Tongue (tissue), 2 donors: ENCODE data around the gene FHAD1. TPM values are rescaled to one million over a fixed set of nuclear protein-coding genes. Genes with fewer than 3 reads are reported as not detected.

Experiments
- DNase-seq: peaks from one replicate; pipeline ENCODE4 v3.0.0-alpha.2; 2015
- total RNA-seq: library from RNA; depleted of rRNA; stranded (reverse); fragments of >200 nt; gene quantifications from one replicate; pipeline ENCODE4 v1.2.3, GENCODE V29; 2014

FHAD1 gene
- total RNA-seq, 1 donor from 2014 or later = 3.8 TPM

GRCh38 chr1:15400627-15401026 lies 153.6 kb downstream of the FHAD1 start:
- no peak for DNase-seq

GRCh38 chr1:15401391-15402055 lies 154.5 kb downstream of the FHAD1 start:
- DNase-seq = no peak

DNA sequence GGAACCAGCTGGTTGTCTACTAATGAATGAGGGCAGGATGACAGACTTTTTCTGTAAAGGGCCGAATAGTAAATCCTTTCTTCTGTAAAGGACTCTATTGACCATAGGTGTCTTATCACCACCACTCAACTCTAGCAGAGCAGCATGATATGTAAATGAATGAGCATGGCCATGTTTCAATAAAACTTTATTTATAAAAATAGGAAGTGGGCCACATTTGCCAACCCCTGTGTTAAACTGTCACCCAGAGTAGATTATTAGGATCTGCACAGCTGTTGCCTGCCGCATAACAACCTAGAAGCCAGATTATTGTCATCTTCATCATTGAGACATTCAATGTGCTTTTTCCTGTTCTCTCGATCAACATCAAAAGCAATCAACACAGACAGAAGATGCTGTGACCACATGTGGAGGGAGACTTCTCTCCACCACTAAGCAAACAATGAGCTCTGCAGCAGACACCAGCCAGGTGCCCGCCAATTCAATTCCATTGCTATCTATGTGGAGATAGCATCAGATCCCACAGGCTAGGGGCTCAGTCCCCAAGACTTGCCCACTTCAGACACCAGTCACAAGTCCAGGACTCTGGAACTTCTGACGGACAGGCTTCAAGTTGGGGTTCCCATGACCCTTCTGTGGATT lies 155.9 kb downstream of the FHAD1 start:
- DNase-seq = no peak

DNA sequence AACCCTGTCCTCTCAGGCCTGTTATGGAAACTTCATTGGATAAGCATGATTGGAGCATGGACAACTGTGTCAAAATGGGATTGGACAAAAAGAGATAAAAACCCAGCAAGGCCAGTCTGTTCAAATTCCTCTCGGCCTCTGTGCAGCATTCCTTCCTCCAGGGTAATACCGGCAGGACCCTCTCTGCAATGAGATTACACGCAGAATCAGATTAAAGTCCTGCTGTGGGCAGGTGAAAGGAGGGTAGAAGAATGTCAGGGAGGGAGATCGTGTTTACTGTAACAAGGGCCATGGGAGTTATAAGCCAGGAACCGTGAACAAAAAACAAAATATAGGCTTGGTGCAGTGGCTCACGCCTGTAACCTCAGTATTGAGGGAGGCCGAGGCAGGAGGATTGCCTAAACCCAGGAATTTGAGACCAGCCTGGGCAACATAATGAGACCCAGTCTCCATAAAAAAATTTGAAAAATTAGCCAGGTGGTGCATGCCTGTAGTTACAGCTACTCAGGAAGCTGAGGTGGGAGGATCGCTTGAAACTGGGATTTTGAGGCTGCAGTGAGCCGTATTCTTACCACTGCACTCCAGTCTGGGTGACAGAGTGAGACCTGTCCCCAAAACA lies 157.0 kb downstream of the FHAD1 start:
- DNase-seq = no peak

DNA sequence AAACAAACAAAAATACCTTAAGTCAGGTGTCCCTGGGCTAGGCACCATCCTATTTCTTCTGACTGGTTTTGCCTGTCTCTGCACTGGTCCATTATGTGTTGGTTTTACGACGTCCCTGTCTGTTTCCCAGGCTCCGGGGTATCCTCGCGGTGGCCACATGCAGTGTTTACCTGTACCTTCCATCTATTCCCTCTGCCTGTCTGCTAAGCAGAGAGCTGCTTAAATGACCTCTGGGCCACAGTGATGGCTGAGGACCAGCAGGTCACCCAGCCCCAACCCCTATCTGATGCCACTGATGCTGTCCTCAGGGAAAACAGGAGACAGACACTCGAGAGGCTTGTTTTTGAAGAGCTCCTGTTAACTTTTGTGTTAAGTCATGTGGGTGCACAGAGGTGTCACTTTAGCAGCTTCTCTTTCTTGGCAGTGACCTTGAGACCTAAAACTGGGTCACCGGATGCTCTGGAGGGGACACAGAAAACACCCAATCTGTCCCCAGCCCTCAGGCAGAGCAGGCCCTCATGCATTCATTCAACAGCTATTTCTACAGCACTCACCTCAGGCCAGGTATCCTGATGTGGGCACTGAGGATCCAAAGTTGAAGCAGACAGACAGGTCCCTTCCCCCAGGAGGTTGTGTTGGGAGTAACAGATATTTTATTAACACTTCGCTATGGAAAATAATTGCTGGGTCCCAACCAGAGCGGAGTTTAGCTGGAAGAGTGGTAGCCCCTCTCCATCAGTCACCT lies 158.3 kb downstream of the FHAD1 start:
- no peak for DNase-seq

DNA sequence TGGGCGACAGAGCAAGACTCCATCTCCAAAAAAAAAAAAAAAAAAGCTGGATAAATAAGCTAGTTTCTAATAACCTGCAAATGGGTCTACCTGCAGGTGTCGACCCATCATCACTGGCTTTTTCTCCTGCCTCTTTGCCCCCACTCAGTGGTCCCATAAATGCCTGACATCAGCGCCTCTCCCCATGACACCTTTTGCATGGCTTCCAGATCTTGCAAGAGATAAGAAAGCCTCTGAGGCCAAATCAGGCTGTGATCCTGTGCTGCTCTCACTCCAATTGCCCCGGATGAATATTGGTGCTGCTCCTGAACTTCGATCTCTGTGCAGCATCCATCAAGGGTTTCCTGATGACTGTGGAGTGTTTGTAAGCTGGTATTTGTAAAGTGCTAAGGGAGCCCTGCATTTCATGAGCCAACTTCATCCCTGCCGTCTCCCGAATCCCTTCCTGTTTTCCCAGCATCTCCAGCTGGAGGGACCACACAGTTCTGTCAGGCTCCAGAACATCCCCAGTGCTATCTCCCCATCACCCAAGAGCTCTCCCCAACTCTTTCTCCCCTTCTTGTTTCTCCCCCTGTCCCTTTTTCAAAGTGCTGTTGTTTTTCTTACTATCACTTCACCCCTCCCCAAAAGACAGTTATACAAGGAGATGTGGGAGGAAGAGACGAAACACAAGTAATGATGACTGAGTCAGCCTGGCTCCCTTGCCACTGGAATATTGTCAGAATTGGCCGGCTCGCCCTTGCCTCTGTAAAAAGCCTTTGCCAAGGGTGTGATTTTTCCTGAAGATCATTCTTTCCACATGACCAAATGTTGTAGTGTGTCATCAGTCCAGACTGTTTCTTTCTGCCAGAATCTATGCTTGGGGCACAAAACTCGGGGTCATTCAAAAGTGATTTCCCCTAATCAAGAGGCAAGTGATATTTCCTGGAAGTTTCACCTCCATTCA lies 159.9 kb downstream of the FHAD1 start:
- peak; percentile 43 for DNase-seq

DNA sequence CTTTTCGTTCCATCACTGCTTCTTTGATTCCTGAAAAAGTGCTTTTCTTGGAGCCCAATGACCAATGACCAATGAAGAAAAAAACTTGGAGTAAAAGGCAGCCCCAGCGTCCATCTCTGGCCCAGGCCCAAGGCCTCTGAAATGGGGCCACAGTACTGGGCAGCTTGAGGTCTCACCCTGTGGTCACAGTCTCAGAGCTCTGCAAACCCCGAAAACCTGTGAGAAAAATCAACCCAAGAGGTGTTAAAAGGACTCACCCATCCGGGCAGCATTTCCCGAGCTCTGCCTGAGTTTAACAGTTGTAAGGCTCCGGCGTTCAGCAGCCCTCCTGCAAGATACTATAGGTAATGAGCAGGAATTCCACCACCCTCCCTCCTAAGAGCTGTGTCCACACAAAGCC lies 160.6 kb downstream of the FHAD1 start:
- no peak for DNase-seq

GRCh38 chr1:15408890-15409387 lies 161.9 kb downstream of the FHAD1 start:
- no peak for DNase-seq

DNA sequence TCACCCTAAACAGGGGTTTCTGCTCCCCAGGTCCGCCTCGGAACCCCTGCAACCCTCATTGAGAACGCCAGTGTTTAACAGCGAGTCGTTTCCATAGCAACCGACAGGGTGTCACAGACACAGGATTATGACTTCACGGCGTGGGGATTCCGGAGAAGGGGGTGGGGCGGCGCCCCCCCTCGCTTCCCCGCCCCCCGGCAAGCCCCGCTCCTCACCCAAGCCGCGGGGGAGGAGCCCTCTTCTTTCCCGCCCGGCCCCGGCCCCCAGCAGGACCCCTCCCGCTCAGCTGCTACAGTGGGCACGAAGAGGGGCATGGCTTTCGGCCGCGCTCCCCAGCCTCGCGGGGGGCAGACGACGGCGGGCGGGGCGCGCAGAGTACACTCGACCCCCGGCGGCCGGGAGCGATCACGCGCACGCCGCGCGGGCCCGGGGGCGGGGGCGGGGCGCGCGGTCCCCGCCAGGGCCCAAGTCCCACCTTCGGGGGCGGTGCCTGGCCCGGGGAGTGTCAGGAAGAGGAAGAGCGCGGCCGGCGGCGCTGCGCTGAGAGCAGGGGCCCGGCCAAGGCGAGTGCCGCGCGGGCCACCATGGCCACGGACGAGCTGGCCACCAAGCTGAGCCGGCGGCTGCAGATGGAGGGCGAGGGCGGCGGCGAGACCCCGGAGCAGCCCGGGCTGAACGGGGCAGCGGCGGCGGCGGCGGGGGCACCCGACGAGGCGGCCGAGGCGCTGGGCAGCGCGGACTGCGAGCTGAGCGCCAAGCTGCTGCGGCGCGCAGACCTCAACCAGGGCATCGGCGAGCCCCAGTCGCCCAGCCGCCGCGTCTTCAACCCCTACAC lies 162.6 kb downstream of the FHAD1 start, which contains the start of gene EFHD2:
Gene EFHD2, plus strand, starts transcription at position 501 of the 835 bp plus-strand sequence. Its CDS starts 84 bp downstream, at position 585.
- peak; percentile 91 for DNase-seq

DNA sequence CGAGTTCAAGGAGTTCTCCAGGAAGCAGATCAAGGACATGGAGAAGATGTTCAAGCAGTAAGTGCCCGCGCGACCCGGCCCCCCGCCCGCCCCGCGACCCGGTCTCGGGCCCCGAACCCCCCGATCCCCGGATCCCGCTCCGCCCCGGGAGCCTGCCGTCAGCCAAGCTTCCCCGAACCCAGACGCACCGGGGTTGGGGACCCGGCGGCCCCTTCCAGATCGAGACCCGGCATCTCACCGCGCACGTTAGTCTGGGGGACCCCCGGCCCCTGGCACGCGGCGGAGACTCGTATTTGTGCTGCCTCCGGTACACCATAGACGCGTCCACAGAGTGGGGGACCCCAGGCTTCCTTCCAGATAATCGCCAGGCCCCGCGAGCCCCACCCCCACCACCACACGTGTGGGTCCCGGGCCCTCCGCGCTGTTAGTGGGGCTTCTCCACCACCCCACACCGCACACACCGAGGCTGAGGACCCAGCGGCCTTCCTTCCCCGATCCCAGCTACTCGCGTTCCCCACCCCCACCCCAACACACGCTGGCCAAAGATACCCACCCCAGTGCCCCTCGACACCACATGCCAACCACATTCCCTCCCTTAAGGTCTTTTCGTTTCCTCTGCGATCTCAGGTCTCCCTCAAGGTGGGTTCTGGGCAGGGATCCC lies 163.3 kb downstream of the FHAD1 start:
- DNase-seq = no peak

DNA sequence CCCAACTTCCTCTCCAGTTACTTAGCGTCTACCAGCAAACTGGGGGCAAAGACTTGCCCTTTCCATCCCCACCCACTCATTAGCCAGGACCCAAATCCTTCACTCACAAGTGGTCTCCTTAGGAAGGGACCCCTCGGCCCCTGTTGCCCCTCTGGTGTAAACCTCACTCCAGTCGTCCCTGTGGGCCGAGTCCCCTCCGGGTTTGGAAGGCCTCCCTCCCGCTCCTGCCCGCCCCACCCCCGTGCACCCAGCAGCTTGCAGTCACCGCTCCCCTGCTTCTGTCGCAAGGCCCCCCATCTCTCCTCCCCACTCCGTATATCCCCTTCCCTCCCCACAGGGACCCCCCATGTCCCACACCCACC lies 163.8 kb downstream of the FHAD1 start:
- DNase-seq = no peak

DNA sequence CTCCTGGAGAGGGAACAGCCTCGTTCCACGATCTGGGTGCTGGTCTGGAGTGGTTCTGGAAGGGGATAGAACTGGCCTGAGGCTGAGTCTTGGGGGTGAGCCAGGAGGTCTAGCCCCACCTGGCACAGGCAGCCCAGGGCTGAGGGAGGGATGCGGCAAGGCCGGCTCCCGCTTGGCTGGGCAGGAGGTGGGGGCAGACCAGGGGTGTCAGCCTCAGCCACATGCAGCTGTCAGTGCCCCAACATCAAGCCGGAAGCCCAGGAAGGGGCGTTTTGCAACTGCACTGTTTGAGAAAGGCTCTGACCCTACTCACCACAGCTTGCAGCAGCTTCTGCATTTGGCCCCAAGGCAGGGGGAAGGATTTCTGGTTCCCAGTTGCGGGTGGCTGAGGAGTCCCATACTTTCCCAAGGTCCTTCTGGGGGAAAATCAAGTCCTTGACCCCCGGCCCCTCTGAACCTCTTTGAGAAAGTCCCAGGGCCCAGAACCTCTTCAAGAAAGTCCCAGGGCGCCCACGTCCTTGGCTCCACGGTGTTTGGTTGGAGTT lies 164.6 kb downstream of the FHAD1 start:
- peak; percentile 37 for DNase-seq

- no peak for DNase-seq
These were observed 165.3 kb downstream of the FHAD1 start for GRCh38 chr1:15412175-15412800.

DNA sequence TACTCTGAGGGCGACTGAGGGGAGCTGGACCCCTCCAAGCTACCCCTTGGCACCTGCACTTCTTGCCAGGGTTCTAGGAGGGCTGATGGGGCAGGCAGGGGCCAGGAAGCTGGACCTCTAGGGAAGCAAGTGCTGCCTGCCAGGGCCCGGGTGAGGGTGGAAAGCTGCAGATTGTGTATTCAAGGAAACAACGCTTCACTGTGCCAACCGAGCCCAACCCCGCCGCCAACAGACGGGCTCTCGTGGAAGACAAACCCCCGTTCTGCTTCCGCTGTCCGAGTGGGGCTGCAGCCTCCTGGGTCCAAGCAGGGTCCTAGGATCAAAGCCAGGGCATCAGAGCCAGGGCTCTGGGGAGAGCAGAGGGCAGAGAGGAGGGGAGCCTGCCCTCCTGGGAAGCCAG lies 165.8 kb downstream of the FHAD1 start:
- peak; percentile 25 for DNase-seq

- peak; percentile 14 for DNase-seq
These were observed 166.8 kb downstream of the FHAD1 start for GRCh38 chr1:15413563-15414444.

GRCh38 chr1:15414445-15414983 lies 167.5 kb downstream of the FHAD1 start:
- DNase-seq = no peak

DNA sequence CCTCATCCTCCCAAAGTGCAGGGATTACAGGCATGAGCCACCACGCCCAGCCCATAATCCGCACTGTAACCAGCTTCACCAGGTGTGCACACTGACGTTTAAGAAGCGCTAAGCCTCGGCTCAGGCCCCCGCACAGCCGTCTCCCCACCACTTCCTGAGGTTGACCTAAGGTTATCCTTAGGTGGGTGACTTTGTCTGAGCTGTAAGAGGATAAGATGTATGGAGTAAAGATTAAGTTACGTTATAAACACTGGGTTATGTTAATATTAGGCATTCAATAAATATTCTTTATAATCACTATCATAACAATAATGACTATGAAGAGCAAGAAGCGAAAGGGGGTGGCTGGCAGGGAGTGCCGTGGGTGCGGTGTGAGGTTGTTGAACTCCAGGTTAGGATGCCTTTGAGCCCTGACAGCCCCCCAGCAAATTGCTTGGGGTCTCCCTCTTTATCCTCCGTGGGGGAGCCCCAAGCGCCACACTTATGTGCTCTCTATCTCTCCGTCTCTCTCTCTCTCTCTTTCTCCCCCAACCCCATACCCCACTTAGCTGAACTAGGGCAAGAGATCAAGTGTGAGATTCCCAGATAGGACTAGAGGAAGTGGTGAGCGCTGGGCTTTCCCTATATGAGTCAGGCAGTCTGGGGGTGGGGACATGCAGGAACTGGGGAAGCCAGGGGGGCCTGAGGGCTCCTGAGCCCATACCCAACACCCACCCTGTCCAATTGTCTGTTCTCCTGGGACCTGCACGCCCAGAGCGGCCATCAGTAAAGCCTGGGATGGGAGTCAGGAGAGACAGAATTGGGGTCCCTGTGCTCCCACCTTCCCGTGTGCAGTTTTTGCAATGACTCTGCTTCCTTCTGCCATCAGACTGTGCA lies 170.3 kb downstream of the FHAD1 start:
- DNase-seq = peak; percentile 56
